Measurements from ENCODE around the gene HACD1. TPM values are rescaled to one million over a fixed set of nuclear protein-coding genes. Genes with fewer than 3 reads are reported as not detected.

The HACD1 gene, protein sequence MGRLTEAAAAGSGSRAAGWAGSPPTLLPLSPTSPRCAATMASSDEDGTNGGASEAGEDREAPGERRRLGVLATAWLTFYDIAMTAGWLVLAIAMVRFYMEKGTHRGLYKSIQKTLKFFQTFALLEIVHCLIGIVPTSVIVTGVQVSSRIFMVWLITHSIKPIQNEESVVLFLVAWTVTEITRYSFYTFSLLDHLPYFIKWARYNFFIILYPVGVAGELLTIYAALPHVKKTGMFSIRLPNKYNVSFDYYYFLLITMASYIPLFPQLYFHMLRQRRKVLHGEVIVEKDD
- total RNA-seq (1 to 10 TPM; 1.7 to 3.4 TPM), polyA plus RNA-seq (1 to 10 TPM; 1.4 to 3.1 TPM)

DNA sequence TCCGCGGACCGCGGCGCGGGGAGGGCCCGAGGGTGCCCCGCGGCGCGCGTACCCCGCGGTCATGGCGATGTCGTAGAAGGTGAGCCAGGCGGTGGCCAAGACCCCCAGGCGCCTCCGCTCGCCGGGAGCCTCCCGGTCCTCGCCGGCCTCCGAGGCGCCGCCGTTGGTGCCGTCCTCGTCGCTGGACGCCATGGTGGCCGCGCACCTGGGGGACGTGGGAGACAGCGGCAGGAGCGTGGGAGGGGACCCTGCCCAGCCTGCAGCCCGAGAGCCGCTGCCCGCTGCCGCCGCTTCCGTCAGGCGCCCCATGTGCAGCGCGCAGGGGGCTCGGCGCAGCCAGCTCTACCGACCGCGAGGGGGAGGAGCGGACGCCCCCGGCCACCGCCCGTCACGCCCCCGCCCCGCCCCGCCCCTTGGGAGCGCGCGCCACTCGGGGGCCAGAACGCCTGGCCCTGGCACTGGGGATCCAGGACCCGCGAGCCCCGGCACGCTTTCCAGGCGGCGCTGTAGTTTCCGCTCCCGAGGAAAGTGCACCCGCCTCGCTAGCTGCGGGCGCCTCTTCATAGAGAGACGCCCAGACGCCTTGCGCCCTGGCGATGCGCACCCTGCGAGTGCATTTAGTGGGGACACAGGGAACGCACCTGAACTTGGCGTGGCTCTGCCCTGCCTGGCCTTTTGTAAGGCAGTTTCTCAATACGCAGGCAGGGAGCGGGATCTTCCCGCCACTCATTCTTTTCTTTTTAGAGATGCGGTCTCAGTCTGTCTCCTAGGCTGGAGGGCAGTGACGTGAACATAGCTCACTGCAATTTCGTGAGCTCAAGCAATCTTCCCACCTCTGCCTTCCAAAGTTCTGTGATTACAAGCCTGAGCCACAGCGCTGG lies at the start of gene HACD1:
Gene HACD1 (minus strand): TSS at position 344 of the 881 bp plus-strand sequence. CDS start 35 bp downstream, at position 309.
- Histone ChIP-seq H3K27ac (ENCODE audit: low read depth, low read length) (peak within 1 kb of the TSS; percentile 26), H3K4me3 (ENCODE audit: low read length in 2 of 2) (peak within 1 kb of the TSS; percentile 47 to 71), H3K9me3 (ENCODE audit: control insufficient read depth in 1 of 2, low read length in 2 of 2) (no peaks in the 10 kb centered on the region), H3K36me3 (ENCODE audit: insufficient read depth, low read length) (no peaks in the 10 kb centered on the region), H3K27me3 (ENCODE audit: insufficient read depth, low read length) (no peaks in the 10 kb centered on the region), H3K4me1 (ENCODE audit: insufficient read depth, low read length) (peaks cover 8% of the 10 kb centered on the region)
- H3K4me1 Mint-ChIP-seq: peaks cover 5 to 11% (median 6%) of the 10 kb centered on the region in 4 donors
- intact Hi-C loops (cut with micrococcal nuclease): loop anchor here (2.0 kb wide), 1 partner anchor 26 kb away; no protein-coding TSS in a partner anchor
- ChIA-PET POLR2A (ENCODE audit: partially characterized antibody) (interaction anchor here (0.5 to 3.1 kb wide), 3 partner anchors 27 to 54 kb away, joined by 3 to 17 read pairs (median 3); partner anchors contain the start of gene STAM), CTCF (ENCODE audit: partially characterized antibody) (interaction anchor here (0.8 to 1.4 kb wide), 5 partner anchors 11 to 56 kb away, joined by 3 to 5 read pairs (median 4); partner anchors contain the start of gene STAM)
- H3K27me3 Mint-ChIP-seq: peaks cover 8 to 9% of the 10 kb centered on the region in 2 donors
- H3K36me3 Mint-ChIP-seq: peaks cover 0 to 2% of the 10 kb centered on the region in 2 donors
- peak within 1 kb of the TSS; percentile 89 to 92 (median 89) for H3K4me3 Mint-ChIP-seq
- no peaks in the 10 kb centered on the region for H3K9me3 Mint-ChIP-seq
- H3K27ac Mint-ChIP-seq: peak within 1 kb of the TSS in 3 of 7 donors; percentile 22 to 86 (median 59)
- peak; percentile 20 to 54 (median 42) for DNase-seq

DNA sequence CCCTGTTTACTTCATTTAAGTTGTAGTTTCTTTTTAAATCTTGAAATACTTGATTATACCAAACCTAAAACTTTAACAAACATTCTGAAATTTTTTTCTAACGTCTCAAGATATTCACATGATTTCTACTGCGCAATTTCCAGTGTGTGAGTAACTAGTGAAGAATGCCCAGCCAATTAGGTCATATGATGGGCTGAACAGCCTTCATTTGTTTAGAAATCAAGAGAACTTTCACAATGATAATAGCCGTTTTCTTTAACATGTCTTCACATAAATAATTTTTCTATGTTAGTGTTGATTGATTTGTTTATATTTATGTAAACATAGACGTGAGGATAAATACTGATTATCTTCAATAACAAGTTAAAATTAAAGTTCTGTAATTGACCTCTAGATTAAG lies 48.6 kb upstream of the HACD1 start:
- Mint-ChIP-seq H3K27me3 (no peaks in the 10 kb centered on the region), H3K9me3 (no peaks in the 10 kb centered on the region), H3K27ac (peak overlapping the region in 1 of 7 donors; percentile 92), H3K4me1 (peaks cover 49 to 66% (median 53%) of the 10 kb centered on the region in 4 donors), H3K36me3 (peaks cover 33 to 37% of the 10 kb centered on the region in 2 donors), H3K4me3 (peak overlapping the region in 1 of 8 donors; percentile 44)
- no peak for DNase-seq
- POLR2A ChIA-PET (ENCODE audit: partially characterized antibody): no interaction called here
- Histone ChIP-seq H3K36me3 (ENCODE audit: insufficient read depth, low read length) (peaks cover 10% of the 10 kb centered on the region), H3K4me3 (ENCODE audit: low read length in 2 of 2) (no peak overlapping the region), H3K9me3 (ENCODE audit: control insufficient read depth in 1 of 2, low read length in 2 of 2) (no peaks in the 10 kb centered on the region), H3K4me1 (ENCODE audit: insufficient read depth, low read length) (peaks cover 60% of the 10 kb centered on the region), H3K27me3 (ENCODE audit: insufficient read depth, low read length) (no peaks in the 10 kb centered on the region), H3K27ac (ENCODE audit: low read depth, low read length) (peak overlapping the region; percentile 15)
- CTCF ChIA-PET (ENCODE audit: partially characterized antibody): interaction anchor here (2.1 kb wide), 1 partner anchor 22 kb away, joined by 4 read pairs; the partner anchor contains the start of gene STAM
- intact Hi-C loops (cut with micrococcal nuclease): no loop called here

DNA sequence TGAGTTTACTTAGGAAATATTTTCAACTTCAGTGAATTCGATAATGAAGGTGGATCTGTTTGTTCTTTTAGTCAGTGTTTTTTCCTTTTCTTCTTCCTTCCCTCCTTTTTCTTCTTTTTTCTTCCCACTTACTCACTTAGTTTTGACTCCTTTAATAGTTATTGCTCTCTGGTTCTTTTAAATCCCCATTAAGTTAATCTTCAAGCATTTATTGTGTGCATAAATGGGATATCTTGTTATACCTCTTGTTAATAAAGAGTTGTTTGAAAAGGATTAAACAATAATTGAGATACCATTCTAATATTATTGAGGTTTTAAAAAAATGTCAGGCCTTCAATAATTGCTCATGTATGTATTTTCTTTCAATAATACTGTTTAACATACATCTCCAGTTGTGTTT lies 46.3 kb upstream of the HACD1 start:
- ChIA-PET CTCF (ENCODE audit: partially characterized antibody) (no interaction called here), POLR2A (ENCODE audit: partially characterized antibody) (interaction anchor here (1.1 to 2.4 kb wide), 4 partner anchors 7 to 19 kb away, joined by 3 to 18 read pairs (median 6); partner anchors contain the start of gene STAM)
- Histone ChIP-seq H3K9me3 (ENCODE audit: control insufficient read depth in 1 of 2, low read length in 2 of 2) (no peaks in the 10 kb centered on the region), H3K4me1 (ENCODE audit: insufficient read depth, low read length) (peaks cover 54% of the 10 kb centered on the region), H3K36me3 (ENCODE audit: insufficient read depth, low read length) (peaks cover 10% of the 10 kb centered on the region), H3K27me3 (ENCODE audit: insufficient read depth, low read length) (no peaks in the 10 kb centered on the region), H3K4me3 (ENCODE audit: low read length in 2 of 2) (no peak overlapping the region), H3K27ac (ENCODE audit: low read depth, low read length) (no peak overlapping the region)
- H3K4me1 Mint-ChIP-seq: peaks cover 39 to 50% (median 40%) of the 10 kb centered on the region in 4 donors
- peak overlapping the region in 6 of 8 donors; percentile 7 to 71 (median 39) for H3K4me3 Mint-ChIP-seq
- no peaks in the 10 kb centered on the region for H3K9me3 Mint-ChIP-seq
- H3K27me3 Mint-ChIP-seq: no peaks in the 10 kb centered on the region
- intact Hi-C loops (cut with micrococcal nuclease): no loop called here
- H3K36me3 Mint-ChIP-seq: peaks cover 29 to 38% of the 10 kb centered on the region in 2 donors
- H3K27ac Mint-ChIP-seq: peak overlapping the region in 6 of 7 donors; percentile 40 to 92 (median 76)
- DNase-seq: no peak

DNA sequence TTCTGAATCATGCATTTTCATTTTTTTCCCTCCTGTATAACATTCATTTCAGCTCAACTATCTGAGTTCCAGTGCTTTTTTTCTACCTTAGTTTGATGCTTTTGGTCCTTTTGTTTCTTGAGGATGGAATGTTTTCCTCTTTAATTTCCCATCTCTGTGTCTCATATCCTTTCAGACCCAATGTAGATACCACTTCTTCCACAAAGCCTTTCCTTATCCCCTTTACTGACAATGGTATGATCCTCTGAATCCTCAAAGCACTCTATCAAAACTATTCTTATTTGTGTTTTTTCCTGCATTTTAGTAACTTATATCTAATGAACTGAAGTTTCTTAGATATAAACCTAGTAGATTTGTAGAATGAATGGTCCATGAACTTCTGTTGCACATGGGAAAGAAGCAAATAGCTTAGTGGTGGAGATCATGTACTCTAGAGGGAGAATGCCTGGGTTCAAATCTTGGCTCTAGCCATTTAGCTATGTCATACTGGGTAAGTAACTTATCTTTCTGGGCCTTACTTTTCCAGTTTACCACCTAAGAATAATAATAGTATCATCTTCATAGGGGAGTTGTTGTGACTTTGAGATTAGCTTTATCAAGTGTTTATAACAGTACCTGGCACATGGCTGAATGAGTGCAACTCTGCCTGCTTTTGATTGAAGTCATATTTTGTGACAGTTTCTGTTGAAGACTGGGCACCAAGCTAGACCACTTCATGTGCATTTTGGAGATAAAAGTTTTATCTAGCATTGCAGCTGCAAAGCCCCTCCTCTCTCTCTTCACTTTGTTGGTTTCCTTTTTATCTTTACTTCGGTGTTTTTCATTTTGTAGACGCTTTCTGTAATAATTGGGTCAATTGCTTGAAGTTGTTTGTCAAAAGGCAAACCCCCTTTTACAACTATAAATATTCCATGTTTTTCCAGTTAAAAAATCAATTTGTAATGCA lies 45.3 kb upstream of the HACD1 start:
- Mint-ChIP-seq H3K36me3 (peaks cover 31 to 35% of the 10 kb centered on the region in 2 donors), H3K4me3 (peak overlapping the region in 5 of 8 donors; percentile 3 to 72 (median 61)), H3K9me3 (no peaks in the 10 kb centered on the region), H3K27me3 (no peaks in the 10 kb centered on the region), H3K27ac (peak overlapping the region in 6 of 7 donors; percentile 38 to 83 (median 55)), H3K4me1 (peaks cover 39 to 50% (median 39%) of the 10 kb centered on the region in 4 donors)
- no peaks in the 10 kb centered on the region for H3K9me3 ChIP-seq (ENCODE audit: control insufficient read depth in 1 of 2, low read length in 2 of 2)
- peaks cover 50% of the 10 kb centered on the region for H3K4me1 ChIP-seq (ENCODE audit: insufficient read depth, low read length)
- peaks cover 10% of the 10 kb centered on the region for H3K36me3 ChIP-seq (ENCODE audit: insufficient read depth, low read length)
- DNase-seq: no peak
- no peak overlapping the region for H3K4me3 ChIP-seq (ENCODE audit: low read length in 2 of 2)
- ChIA-PET POLR2A (ENCODE audit: partially characterized antibody) (interaction anchor here (0.9 to 2.4 kb wide), 6 partner anchors 8 to 18 kb away, joined by 3 to 18 read pairs (median 4); partner anchors contain the start of gene STAM), CTCF (ENCODE audit: partially characterized antibody) (interaction anchor here (1.0 to 2.4 kb wide), 3 partner anchors 13 to 185 kb away, joined by 3 to 7 read pairs (median 4); no protein-coding TSS in a partner anchor)
- intact Hi-C loops (cut with micrococcal nuclease): no loop called here
- H3K27me3 ChIP-seq (ENCODE audit: insufficient read depth, low read length): no peaks in the 10 kb centered on the region
- H3K27ac ChIP-seq (ENCODE audit: low read depth, low read length): peak overlapping the region; percentile 26

DNA sequence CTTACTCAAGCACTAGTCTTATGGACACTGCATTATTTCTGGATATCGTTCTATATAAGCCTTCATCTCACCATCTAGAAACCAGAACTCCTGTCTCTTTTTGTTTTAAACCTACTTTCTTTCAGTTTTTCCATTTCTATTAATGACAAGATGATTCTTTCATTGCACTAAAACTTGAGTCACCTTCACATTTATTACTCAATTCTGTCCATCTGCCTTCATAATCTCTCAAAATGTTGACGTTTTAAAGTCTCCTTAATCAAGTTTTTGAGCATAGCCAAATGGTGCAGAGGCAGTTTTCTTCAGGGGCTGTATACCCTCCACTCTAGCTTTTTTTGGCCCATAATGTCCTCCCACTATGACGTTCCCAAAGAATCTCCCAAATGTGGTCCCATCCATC lies 44.3 kb upstream of the HACD1 start:
- Mint-ChIP-seq H3K4me1 (peaks cover 43 to 56% (median 45%) of the 10 kb centered on the region in 4 donors), H3K4me3 (peak overlapping the region in 1 of 8 donors; percentile 11), H3K27ac (peak overlapping the region in 3 of 7 donors; percentile 63 to 91 (median 70)), H3K36me3 (peaks cover 27 to 39% of the 10 kb centered on the region in 2 donors), H3K9me3 (no peaks in the 10 kb centered on the region), H3K27me3 (no peaks in the 10 kb centered on the region)
- Histone ChIP-seq H3K27me3 (ENCODE audit: insufficient read depth, low read length) (no peaks in the 10 kb centered on the region), H3K27ac (ENCODE audit: low read depth, low read length) (no peak overlapping the region), H3K9me3 (ENCODE audit: control insufficient read depth in 1 of 2, low read length in 2 of 2) (no peaks in the 10 kb centered on the region), H3K36me3 (ENCODE audit: insufficient read depth, low read length) (peaks cover 10% of the 10 kb centered on the region), H3K4me3 (ENCODE audit: low read length in 2 of 2) (no peak overlapping the region), H3K4me1 (ENCODE audit: insufficient read depth, low read length) (peaks cover 57% of the 10 kb centered on the region)
- intact Hi-C loops (cut with micrococcal nuclease): no loop called here
- ChIA-PET POLR2A (ENCODE audit: partially characterized antibody) (interaction anchor here (0.6 to 2.4 kb wide), 3 partner anchors 13 to 17 kb away, joined by 3 to 18 read pairs (median 9); partner anchors contain the start of gene STAM), CTCF (ENCODE audit: partially characterized antibody) (interaction anchor here (1.0 to 2.4 kb wide), 2 partner anchors 14 to 186 kb away, joined by 3 to 7 read pairs; no protein-coding TSS in a partner anchor)
- no peak for DNase-seq

DNA sequence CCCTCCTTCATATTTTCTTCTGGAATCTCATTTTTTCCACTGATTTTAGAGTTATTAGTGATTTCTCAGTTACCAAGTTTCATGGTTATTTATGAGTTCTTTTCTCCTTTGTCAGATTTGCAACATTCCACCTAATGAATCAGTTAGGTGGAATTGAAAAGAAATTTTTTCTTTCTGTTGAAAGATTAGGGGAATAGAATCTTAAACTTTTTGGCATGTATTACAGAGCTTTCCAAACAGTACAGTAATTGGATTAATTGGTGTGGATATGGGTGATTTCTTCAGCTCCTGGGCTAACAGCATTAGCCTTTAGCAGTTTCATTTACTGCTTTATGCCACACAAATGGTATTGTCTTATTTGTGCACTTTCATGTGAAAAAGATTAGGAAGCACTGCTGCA lies 43.7 kb upstream of the HACD1 start:
- H3K27ac ChIP-seq (ENCODE audit: low read depth, low read length): no peak overlapping the region
- H3K4me3 Mint-ChIP-seq: no peak overlapping the region
- H3K36me3 Mint-ChIP-seq: peaks cover 29 to 39% of the 10 kb centered on the region in 2 donors
- H3K9me3 Mint-ChIP-seq: no peaks in the 10 kb centered on the region
- ChIA-PET POLR2A (ENCODE audit: partially characterized antibody) (interaction anchor here (0.6 to 2.4 kb wide), 2 partner anchors 15 to 16 kb away, joined by 3 to 18 read pairs; partner anchors contain the start of gene STAM), CTCF (ENCODE audit: partially characterized antibody) (interaction anchor here (2.4 kb wide), 1 partner anchor 13 kb away, joined by 7 read pairs; no protein-coding TSS in a partner anchor)
- intact Hi-C loops (cut with micrococcal nuclease): no loop called here
- no peaks in the 10 kb centered on the region for H3K27me3 ChIP-seq (ENCODE audit: insufficient read depth, low read length)
- DNase-seq: no peak
- peaks cover 10% of the 10 kb centered on the region for H3K36me3 ChIP-seq (ENCODE audit: insufficient read depth, low read length)
- no peak overlapping the region for H3K4me3 ChIP-seq (ENCODE audit: low read length in 2 of 2)
- peaks cover 46 to 60% (median 48%) of the 10 kb centered on the region in 4 donors for H3K4me1 Mint-ChIP-seq
- H3K27ac Mint-ChIP-seq: peak overlapping the region in 3 of 7 donors; percentile 10 to 63 (median 16)
- H3K4me1 ChIP-seq (ENCODE audit: insufficient read depth, low read length): peaks cover 62% of the 10 kb centered on the region
- H3K27me3 Mint-ChIP-seq: no peaks in the 10 kb centered on the region
- H3K9me3 ChIP-seq (ENCODE audit: control insufficient read depth in 1 of 2, low read length in 2 of 2): no peaks in the 10 kb centered on the region

All from CD4-positive, alpha-beta memory T cell (primary cell).